ENCODE data around the gene NCKAP5. TPM values are rescaled to one million over a fixed set of nuclear protein-coding genes. Genes with fewer than 3 reads are reported as not detected.

The NCKAP5 gene
- total and polyA plus RNA-seq, 2 experiments from 2014 or later, result 2.2 to 5.5 TPM

DNA sequence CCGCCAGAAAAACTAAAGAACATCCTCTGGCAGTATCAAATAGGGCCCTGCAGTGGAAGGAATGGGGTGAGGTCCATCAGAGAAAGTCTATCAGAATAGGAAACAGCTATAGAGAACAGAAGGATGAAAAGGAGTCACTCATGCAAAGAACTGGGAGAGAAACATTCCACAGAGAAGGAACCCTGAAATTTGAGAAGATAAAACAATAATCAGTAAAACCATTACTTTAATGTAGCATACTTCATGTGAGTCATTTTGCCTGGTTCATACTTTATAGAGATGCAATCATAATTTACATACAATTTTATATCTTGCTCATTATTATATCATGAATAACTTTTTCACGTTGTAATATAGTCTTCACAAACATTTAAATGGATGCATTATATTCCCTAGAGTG is 402.2 kb downstream of the NCKAP5 start:
- TF ChIP-seq EZH2 (IDR thresholded peaks at IDR 0.05; ENCODE audit: borderline replicate concordance), result no peak
- TF ChIP-seq, protein P1, sequence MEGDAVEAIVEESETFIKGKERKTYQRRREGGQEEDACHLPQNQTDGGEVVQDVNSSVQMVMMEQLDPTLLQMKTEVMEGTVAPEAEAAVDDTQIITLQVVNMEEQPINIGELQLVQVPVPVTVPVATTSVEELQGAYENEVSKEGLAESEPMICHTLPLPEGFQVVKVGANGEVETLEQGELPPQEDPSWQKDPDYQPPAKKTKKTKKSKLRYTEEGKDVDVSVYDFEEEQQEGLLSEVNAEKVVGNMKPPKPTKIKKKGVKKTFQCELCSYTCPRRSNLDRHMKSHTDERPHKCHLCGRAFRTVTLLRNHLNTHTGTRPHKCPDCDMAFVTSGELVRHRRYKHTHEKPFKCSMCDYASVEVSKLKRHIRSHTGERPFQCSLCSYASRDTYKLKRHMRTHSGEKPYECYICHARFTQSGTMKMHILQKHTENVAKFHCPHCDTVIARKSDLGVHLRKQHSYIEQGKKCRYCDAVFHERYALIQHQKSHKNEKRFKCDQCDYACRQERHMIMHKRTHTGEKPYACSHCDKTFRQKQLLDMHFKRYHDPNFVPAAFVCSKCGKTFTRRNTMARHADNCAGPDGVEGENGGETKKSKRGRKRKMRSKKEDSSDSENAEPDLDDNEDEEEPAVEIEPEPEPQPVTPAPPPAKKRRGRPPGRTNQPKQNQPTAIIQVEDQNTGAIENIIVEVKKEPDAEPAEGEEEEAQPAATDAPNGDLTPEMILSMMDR (IDR thresholded peaks at IDR 0.05; ENCODE audit: poor library complexity), result no peak
- no peak for TF ChIP-seq EZH2phosphoT487 (IDR thresholded peaks at IDR 0.05; ENCODE audit: low read depth, severe bottlenecking, unreplicated experiment)
- Histone ChIP-seq H3K4me3 (no peak overlapping the region), H3K79me2 (no peaks in the 10 kb centered on the region), H3K27me3 (no peaks in the 10 kb centered on the region), H4K20me1 (ENCODE audit: insufficient read depth, poor library complexity, severe bottlenecking) (no peaks in the 10 kb centered on the region), H3K36me3 (replicated peaks; ENCODE audit: insufficient read depth, low read depth) (no peaks in the 10 kb centered on the region), H3K4me2 (no peak overlapping the region), H2AFZ (no peak overlapping the region), H3K4me1 (ENCODE audit: insufficient read depth) (peaks cover 6% of the 10 kb centered on the region), H3K9me3 (ENCODE audit: low read depth) (no peaks in the 10 kb centered on the region), H3K9me2 (replicated peaks; ENCODE audit: insufficient read depth) (no peaks in the 10 kb centered on the region), H3K27ac (no peak overlapping the region)
- WGBS (ENCODE audit: low lambda C conversion rate, missing lambda C conversion rate), result 81% methylated on average over 2 of the region's 2 CpGs
- no peak for DNase-seq (ENCODE audit: low spot score)

DNA sequence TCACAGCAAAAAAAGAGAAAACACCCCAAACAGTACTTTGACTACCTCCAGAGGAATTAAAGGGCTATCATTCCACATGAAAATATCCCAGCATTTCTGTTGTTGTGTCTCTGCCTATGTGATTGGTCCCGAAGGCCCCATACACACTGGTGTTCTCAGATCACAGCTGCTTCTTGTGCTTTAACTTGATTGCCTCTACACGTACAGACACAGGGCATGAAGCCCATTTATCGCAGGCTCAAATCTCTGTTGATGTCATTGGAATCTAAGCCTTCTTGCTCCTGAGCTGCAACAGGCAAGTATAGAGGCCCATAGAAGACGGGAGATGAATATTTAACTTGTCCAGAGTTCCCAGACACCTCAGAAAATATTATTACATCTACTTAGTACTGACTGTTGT is 405.2 kb downstream of the NCKAP5 start:
- no peaks in the 10 kb centered on the region for H3K36me3 ChIP-seq (replicated peaks; ENCODE audit: insufficient read depth, low read depth)
- no peak for TF ChIP-seq EZH2 (IDR thresholded peaks at IDR 0.05; ENCODE audit: borderline replicate concordance)
- TF ChIP-seq, protein P1 (IDR thresholded peaks at IDR 0.05; ENCODE audit: poor library complexity), result no peak
- no peak for TF ChIP-seq EZH2phosphoT487 (IDR thresholded peaks at IDR 0.05; ENCODE audit: low read depth, severe bottlenecking, unreplicated experiment)
- no peak overlapping the region for H3K4me2 ChIP-seq

DNA sequence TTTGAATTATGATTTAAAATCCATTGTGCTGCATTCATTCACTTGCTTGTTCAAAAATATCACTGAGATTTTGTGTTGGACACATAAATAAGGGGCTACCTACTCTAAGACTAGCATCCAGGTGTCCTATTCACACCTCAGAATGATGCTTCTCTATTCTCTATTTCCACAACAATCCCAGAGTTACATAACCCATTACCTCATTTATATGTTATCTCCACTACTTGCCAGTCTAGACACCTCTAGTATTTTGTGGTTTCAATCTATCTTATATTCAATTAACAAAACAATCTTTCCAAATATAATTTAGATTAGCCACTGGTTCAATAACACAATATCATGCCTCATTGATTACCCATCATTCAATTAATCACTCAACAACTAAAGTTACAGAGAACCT is 409.8 kb downstream of the NCKAP5 start:
- Histone ChIP-seq H3K4me3 (no peak overlapping the region), H3K79me2 (no peaks in the 10 kb centered on the region), H3K9me3 (ENCODE audit: low read depth) (no peaks in the 10 kb centered on the region), H4K20me1 (ENCODE audit: insufficient read depth, poor library complexity, severe bottlenecking) (no peaks in the 10 kb centered on the region), H3K27me3 (no peaks in the 10 kb centered on the region), H2AFZ (no peak overlapping the region), H3K27ac (no peak overlapping the region), H3K4me2 (no peak overlapping the region), H3K4me1 (ENCODE audit: insufficient read depth) (no peaks in the 10 kb centered on the region), H3K9me2 (replicated peaks; ENCODE audit: insufficient read depth) (no peaks in the 10 kb centered on the region), H3K36me3 (replicated peaks; ENCODE audit: insufficient read depth, low read depth) (no peaks in the 10 kb centered on the region)
- no peak for DNase-seq (ENCODE audit: low spot score)
- TF ChIP-seq, protein P1 (IDR thresholded peaks at IDR 0.05; ENCODE audit: poor library complexity), result no peak
- TF ChIP-seq EZH2phosphoT487 (IDR thresholded peaks at IDR 0.05; ENCODE audit: low read depth, severe bottlenecking, unreplicated experiment) (no peak), EZH2 (IDR thresholded peaks at IDR 0.05; ENCODE audit: borderline replicate concordance) (no peak)

More for the DNA sequence above, 405.2 kb downstream of the NCKAP5 start:
- no peak for DNase-seq (ENCODE audit: low spot score)
- Histone ChIP-seq H3K4me1 (ENCODE audit: insufficient read depth) (no peaks in the 10 kb centered on the region), H3K4me3 (no peak overlapping the region), H3K79me2 (no peaks in the 10 kb centered on the region), H4K20me1 (ENCODE audit: insufficient read depth, poor library complexity, severe bottlenecking) (no peaks in the 10 kb centered on the region), H3K27me3 (no peaks in the 10 kb centered on the region), H3K9me2 (replicated peaks; ENCODE audit: insufficient read depth) (no peaks in the 10 kb centered on the region), H3K27ac (no peak overlapping the region), H3K9me3 (ENCODE audit: low read depth) (no peaks in the 10 kb centered on the region), H2AFZ (no peak overlapping the region)
- WGBS (ENCODE audit: low lambda C conversion rate, missing lambda C conversion rate), result 81% methylated on average over 4 of the region's 4 CpGs

DNA sequence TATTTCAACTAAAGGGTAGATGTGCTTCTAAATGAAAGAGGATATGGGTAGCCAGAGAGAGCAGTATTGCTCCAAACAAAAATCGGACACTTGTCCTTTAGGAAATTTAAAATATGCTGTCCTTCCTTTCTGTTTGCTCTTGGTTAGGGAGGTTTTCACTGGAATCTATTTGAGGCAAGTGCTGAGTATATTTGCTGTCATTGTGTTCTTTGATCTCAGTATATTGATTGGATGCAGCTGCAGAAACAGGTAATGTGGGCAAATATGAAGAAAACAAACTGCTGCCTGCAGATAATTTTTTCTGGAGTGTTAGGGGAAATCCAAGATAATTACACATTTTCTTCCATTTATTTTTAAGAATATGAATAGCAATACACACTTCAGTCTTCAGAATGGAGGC is 410.2 kb downstream of the NCKAP5 start:
- TF ChIP-seq, protein P1 (IDR thresholded peaks at IDR 0.05; ENCODE audit: poor library complexity), result no peak
- no peak for TF ChIP-seq EZH2phosphoT487 (IDR thresholded peaks at IDR 0.05; ENCODE audit: low read depth, severe bottlenecking, unreplicated experiment)
- no peak for TF ChIP-seq EZH2 (IDR thresholded peaks at IDR 0.05; ENCODE audit: borderline replicate concordance)
- no peaks in the 10 kb centered on the region for H3K36me3 ChIP-seq (replicated peaks; ENCODE audit: insufficient read depth, low read depth)
- H3K27me3 ChIP-seq, result no peaks in the 10 kb centered on the region
- H3K4me2 ChIP-seq, result no peak overlapping the region
- no peak overlapping the region for H3K4me3 ChIP-seq
- no peak overlapping the region for H2AFZ ChIP-seq
- no peak overlapping the region for H3K27ac ChIP-seq
- 72% methylated on average over 1 of the region's 1 CpG for WGBS (ENCODE audit: low lambda C conversion rate, missing lambda C conversion rate)
- no peak for DNase-seq (ENCODE audit: low spot score)
- no peaks in the 10 kb centered on the region for H3K9me2 ChIP-seq (replicated peaks; ENCODE audit: insufficient read depth)
- no peaks in the 10 kb centered on the region for H3K4me1 ChIP-seq (ENCODE audit: insufficient read depth)
- no peaks in the 10 kb centered on the region for H4K20me1 ChIP-seq (ENCODE audit: insufficient read depth, poor library complexity, severe bottlenecking)
- no peaks in the 10 kb centered on the region for H3K9me3 ChIP-seq (ENCODE audit: low read depth)
- no peaks in the 10 kb centered on the region for H3K79me2 ChIP-seq
